Fibroblast of skin of left quadriceps (primary cell): ENCODE data around the gene TBC1D12.

Source experiments
- DNase-seq, 2 experiments: peaks; one replicate each; pipeline ENCODE4 v3.0.0-alpha.2; 2013; ENCODE audit warnings: low read depth in 2 of 2

The TBC1D12 gene

GRCh38 chr10:94407668-94408067, 5.3 kb downstream of the TBC1D12 start:
- no peak for DNase-seq

DNA sequence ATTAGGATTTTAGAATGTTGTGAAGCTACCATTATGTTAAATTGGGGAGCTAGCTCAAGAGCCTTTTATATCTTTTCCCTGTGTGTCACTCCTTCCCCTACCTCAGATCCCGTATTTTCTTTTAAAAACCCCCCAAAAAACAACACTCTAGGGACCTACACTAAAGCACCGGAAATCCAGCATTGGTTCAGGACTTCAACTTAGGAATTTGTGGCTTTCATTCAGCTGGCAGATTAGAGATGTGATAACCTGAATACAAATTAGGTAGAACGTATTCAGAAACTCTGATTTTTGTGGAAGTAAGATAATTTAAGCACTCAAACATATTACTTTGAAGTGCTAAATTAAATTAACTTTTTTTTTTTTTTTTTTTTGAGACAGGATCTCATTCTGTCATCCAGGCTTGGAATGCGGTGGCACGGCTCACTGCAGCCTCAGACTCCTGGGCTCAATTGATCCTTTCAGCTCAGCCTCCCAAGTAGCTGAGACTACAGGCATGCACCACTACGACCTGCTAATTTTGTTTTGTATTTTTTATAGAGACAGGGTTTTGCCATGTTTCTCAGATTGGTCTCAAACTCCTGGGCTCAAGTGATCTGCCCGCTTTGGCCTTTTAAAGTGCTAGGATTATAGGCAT, 6.8 kb downstream of the TBC1D12 start:
- no peak for DNase-seq

DNA sequence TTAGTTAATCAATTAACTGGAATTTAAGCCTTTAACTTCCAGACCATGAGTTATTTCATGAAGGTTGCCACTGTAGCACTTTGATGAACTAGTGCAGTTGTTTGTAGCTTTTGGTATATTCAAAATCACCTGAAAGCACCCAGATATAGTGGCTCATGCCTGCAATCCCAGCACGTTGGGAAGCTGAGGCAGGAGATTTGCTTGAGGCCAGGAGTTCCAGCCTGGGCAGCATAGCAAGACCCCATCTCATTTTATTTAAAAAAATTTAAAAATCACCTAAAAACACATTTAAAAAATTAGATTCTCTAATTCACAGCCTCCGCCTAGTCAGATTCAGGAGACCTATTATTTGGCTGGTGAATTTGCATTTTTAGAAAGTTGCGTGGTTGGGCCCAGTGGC, 9.0 kb downstream of the TBC1D12 start:
- no peak for DNase-seq

GRCh38 chr10:94412449-94412848, 10.1 kb downstream of the TBC1D12 start:
- DNase-seq, result peak; percentile 29 to 37

GRCh38 chr10:94413361-94413760, 11.0 kb downstream of the TBC1D12 start:
- DNase-seq, result no peak

GRCh38 chr10:94416896-94417295, 14.6 kb downstream of the TBC1D12 start:
- no peak for DNase-seq

DNA sequence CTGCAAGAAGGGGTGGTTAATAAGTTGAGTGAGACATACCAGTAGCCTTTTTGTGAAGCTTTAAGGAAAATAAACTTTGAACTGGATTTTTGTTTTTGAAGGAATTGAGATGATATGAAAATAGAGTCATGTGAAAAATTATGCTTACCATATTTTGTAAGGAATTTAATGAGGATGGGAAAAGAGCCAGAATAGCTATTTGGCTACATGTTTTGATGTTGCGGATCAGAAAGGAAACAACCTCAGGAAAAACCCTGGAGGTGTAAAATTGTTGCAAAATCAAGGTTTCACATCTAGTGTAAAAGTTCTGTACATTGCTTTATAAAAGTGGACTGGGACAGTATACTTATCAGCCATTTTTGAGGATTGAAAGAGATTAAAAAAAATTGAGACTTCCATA, 15.0 kb downstream of the TBC1D12 start:
- no peak for DNase-seq

DNA sequence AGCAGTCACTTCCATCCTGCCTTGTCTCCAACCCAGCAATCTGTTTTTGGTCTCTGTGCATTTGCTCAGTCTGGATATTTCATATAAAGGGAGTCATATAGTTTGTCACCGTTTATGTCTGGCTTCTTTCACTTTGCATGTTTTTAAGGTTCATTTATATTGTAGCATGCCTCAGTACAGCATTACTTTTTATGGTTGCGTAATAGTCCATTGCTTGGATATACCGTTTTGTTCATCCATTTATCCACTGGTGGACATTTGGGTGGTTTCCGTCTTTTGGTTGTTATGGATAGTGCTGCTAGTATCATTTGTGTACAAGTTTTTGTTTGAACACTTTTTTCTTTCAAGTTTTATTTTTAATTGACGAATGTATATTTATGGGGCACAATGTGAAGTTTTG, 18.2 kb downstream of the TBC1D12 start:
- DNase-seq, result no peak

DNA sequence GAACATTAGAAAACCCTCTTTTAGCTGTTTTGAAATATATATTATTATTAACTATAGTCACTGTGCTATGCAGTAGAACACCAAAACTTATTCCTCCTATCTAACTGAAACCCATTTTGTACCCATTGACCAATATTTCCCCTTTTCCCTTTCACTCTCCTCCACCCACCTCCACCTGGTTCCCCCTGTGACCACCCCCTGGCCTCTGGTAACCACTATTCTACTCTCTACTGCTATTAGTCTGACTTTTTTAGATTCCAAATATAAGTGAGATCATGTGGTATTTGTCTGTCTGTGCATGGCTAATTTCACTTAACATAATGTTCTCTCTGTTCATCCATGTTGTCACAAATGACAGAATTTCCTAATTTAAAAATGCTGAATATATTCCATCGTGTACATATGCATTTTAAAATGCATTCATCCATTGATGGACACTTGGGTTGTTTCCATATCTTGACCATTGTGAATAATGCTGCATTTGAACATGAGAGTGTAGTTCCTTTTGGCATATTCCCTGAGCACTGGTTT, 18.7 kb downstream of the TBC1D12 start:
- no peak for DNase-seq

GRCh38 chr10:94423627-94424026, 21.3 kb downstream of the TBC1D12 start:
- DNase-seq, result no peak

DNA sequence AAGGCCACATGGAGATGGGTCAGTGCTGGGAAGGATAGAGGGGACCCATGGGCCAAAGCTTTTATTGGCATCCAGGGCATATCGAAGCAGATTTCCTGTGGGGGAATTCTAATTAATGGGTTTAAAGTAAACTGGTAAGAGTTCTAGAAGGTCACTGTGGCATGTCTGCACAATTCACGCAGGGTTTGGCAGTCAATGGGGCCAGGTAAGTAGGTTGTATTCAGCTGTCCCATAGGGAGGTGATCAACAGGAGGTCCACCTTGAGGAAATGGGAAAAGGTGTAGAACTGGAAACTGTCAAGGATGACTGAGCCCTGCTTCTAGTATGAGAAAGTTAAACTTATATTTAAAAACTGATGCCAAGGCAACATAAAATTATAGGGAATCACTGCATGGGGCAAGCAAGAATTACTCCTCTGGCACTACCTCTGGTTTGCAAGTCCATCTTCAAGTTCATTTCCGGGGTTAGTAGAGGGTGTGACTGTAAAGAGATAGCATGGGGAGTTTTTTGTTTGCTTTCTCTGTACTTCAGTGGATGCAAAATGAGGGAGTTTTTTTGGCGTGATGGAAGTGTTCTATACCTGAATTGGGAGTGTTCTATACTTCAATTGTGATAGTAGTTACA, 22.5 kb downstream of the TBC1D12 start:
- DNase-seq, result no peak

DNA sequence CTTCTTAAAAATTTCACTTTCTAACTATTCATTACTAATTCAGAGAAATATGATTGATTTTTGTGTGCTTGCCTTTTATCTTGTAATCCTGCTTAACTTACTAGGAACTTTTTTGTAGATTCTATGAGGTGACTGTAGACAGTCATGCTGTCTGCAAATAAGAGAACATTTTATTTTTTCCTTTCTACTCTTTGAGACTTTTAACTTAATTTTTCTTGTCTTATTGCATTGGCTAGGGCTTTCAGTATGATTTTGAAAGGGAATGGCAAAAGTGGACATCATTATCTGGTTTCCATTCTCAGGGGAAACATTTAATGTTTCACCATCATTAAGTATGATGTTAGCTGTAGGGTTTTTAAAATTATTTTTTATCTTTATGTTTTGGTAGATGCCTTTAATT, 23.6 kb downstream of the TBC1D12 start:
- no peak for DNase-seq

- DNase-seq, result no peak
Measured at GRCh38 chr10:94427166-94427565, 24.8 kb downstream of the TBC1D12 start.

DNA sequence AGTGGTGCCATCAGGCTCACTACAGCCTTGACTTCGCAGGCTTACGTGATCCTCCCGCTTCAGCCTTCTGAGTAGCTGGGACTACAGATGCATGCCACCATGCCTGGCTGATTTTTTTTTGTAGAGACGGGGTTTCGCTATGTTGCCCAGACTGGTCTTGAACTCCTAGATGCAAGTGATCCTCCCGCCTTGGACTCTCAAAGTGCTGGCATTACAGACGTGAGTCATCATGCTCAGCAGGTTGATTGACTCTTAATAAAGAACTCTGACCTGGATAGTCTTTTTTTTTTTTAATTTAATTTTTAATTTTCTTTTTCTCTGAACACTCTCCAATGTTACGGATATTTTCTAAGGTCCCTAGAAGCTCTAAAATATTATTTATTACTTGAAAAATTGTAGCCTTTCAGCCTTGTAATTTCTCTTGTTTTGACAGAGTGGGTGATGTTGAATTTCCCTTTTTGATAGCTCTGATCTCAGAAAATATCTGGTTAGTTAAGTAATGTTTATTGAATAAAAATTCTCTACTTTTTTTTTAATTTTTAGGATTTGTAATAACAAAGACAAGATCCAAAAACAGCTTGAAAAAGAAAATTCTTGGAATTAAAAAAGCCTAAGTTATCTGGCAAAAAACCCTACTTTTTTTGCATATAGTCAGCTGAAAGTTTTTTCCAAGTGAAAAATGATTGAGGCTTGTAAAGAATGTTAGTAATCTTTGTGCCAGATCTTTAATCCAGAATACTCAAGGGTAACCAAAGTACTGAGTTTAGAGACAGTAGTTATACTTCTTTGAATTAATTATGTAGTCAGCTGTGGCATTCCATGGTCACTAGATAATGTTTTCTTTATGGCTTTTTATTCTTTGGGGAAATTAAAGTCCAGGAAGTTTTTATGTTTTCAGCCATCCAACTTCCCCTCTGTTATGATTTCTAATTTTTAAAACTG, 26.7 kb downstream of the TBC1D12 start:
- peak; percentile 63 to 70 for DNase-seq

DNA sequence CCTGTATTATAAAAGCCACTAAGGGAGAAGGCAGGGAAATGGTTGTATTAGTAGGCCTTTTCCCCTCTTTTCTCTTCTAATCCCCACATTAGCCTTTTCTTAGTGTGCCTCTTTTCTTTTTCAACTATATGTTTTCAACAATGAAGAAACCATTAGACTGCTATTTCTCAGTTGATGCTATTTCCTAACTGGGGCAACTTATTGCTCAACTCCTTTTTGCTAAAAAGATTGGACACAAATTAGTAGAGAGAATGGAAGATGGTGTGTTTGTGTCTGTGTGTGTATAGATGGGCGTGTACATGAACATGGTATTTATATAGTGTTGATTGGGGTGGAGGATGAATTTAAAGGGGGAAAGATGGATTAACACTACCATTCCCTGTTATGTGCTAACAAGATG, 28.4 kb downstream of the TBC1D12 start:
- no peak for DNase-seq

DNA sequence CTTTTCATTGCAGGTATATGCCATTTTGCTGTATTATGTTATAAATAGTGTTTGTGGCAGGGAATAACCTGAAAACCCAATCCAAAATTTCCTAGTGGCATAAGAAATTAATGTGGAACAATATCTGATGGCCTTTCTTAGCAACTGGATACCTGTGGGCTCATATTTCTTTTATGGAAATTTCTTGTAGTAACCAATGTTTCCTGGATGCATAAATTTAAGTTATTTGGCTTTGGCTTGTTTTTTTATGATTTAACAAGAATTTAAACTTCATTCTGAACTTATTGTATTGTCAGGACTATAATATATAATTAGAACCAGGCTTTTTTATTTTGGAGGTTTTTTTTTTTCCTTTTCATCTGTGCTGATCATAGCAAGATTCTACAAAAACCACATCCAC, 30.1 kb downstream of the TBC1D12 start:
- no peak for DNase-seq

GRCh38 chr10:94439275-94439861, 37.0 kb downstream of the TBC1D12 start:
- no peak for DNase-seq

GRCh38 chr10:94440096-94440495, 37.8 kb downstream of the TBC1D12 start:
- DNase-seq, result no peak

DNA sequence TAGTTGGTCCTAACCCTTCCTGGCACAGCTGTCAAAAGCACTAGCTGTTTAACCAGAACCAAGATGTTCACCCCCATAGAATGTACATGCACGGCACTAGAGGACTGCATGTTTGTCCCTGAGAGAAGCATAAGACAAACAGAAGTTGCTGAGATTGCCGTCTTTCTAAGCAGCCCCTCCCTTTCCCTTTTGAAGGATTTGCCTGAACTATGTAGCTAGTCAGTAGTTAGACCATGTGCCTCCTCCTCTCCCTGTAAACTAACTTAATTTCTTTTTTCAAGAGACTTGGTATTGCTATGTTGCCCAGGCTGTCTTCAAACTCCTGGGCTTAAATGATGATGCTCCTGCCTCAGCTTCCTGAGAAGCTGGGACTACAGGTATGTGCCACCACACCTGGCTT, 40.7 kb downstream of the TBC1D12 start:
- DNase-seq, result no peak

DNA sequence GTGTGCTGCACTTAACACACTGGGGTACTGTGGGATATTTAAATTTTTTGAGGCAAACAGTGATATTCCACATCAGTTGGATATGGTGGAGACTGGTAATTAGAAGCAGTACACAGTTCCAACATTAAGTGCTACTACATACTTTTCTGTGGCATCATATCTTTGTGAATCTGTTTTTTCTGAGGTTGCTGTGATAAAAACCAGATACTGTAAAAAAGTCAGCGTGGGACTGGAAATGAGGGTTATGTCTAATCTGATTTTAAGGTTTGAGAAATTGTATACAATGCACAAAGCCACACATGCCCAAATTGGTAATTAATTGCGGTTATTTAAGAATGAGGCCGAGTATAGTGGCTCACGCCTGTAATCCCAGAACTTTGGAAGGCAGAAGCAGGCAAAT, 41.2 kb downstream of the TBC1D12 start:
- no peak for DNase-seq

DNA sequence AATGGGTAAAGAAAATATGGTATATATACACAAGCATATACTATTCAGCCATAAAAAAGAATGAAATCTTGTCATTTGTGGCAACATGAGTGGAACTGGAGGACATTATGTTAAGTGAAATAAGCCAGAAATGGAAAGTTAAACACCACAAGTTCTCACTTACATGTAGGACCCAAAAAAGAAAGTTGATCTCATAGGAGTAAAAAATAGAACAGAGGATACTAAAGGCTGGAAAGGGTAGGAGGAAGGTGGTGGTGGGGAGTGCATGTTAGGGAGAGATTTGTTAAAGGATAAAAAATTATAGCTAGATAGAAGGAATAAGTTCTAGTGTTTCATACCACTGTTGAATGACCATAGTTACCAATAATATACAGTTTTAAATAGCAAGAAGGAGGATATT, 48.4 kb downstream of the TBC1D12 start:
- DNase-seq, result no peak

DNA sequence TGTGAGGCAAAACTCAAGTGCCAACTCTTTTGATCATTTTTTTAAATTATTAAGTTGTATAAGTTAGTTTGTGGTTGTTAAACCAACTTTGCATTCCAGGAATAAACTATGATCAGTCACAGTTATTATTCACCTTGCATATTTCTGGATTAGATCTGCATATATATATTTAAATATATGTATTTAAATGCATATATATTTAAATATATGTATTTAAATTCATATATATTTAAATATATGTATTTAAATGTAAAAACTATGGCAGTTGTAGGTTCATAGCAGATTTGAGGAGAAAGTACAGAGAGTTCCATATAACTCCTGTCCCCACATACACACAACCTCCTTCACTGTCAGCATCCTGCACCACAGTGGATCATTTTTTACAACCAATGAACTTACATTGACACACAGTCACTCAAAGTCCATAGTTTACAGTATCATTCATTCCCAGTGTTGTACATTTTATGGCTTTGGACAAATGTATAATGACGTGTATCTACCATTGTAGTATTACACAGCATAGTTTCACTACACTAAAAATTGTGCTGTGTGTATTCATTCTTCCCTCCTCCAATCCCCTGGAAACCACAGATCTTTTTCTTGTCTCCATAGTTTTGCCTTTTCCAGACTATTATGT, 49.7 kb downstream of the TBC1D12 start:
- DNase-seq, result no peak
